Measurements from ENCODE around the gene MLH3. TPM values are rescaled to one million over a fixed set of nuclear protein-coding genes. Genes with fewer than 3 reads are reported as not detected.
A peak's percentile ranks its signal among the peaks of the same experiment; 100 is the strongest.

Gene MLH3
- total RNA-seq, 1 donor from 2014 or later: 12.9 TPM

GRCh38 chr14:74988993-74989392 lies 62.3 kb downstream of the MLH3 start:
- DNase-seq (ENCODE audit: low read depth): no peak
- H3K36me3 Mint-ChIP-seq (ENCODE audit: low read depth, unreplicated experiment): no peaks in the 10 kb centered on the region
- Histone ChIP-seq H2AFZ (ENCODE audit: low read depth, low read length) (no peak overlapping the region), H3K79me2 (ENCODE audit: insufficient read depth, low read length) (no peaks in the 10 kb centered on the region), H3K4me1 (ENCODE audit: insufficient read depth, low read length) (peaks cover 6% of the 10 kb centered on the region), H3K27me3 (ENCODE audit: insufficient read depth, low read length) (no peaks in the 10 kb centered on the region), H3K27ac (ENCODE audit: low read depth, low read length) (no peak overlapping the region), H3K36me3 (ENCODE audit: insufficient read depth, low read length) (no peaks in the 10 kb centered on the region), H3K9me3 (ENCODE audit: insufficient read depth, low read depth, low read length) (no peaks in the 10 kb centered on the region), H3K9ac (ENCODE audit: low read length) (no peak overlapping the region), H4K20me1 (ENCODE audit: insufficient read depth, low read length) (no peaks in the 10 kb centered on the region), H3K4me3 (ENCODE audit: insufficient read depth, low read depth, low read length) (no peak overlapping the region), H3K4me2 (ENCODE audit: low read length) (no peak overlapping the region)
- H3K4me3 Mint-ChIP-seq (ENCODE audit: unreplicated experiment): no peak overlapping the region
- H3K4me1 Mint-ChIP-seq (ENCODE audit: low read depth, unreplicated experiment): peaks cover 11% of the 10 kb centered on the region
- no peak for TF ChIP-seq CTCF (IDR thresholded peaks at IDR 0.05; ENCODE audit: insufficient read depth, low read depth, low read length)
- TF ChIP-seq EZH2 (IDR thresholded peaks at IDR 0.05; ENCODE audit: insufficient read depth, low read length): no peak
- no peak for FAIRE-seq
- no peak overlapping the region for H3K27ac Mint-ChIP-seq (ENCODE audit: unreplicated experiment)
- no peaks in the 10 kb centered on the region for H3K27me3 Mint-ChIP-seq (ENCODE audit: low read depth, unreplicated experiment)
- no peaks in the 10 kb centered on the region for H3K9me3 Mint-ChIP-seq (ENCODE audit: unreplicated experiment)

- Histone ChIP-seq H3K27me3 (ENCODE audit: insufficient read depth, low read length) (no peaks in the 10 kb centered on the region), H3K4me2 (ENCODE audit: low read length) (no peak overlapping the region), H3K4me3 (ENCODE audit: insufficient read depth, low read depth, low read length) (no peak overlapping the region), H2AFZ (ENCODE audit: low read depth, low read length) (no peak overlapping the region), H3K9me3 (ENCODE audit: insufficient read depth, low read depth, low read length) (no peaks in the 10 kb centered on the region), H3K36me3 (ENCODE audit: insufficient read depth, low read length) (no peaks in the 10 kb centered on the region), H3K27ac (ENCODE audit: low read depth, low read length) (peak overlapping the region; percentile 37), H3K79me2 (ENCODE audit: insufficient read depth, low read length) (no peaks in the 10 kb centered on the region), H3K4me1 (ENCODE audit: insufficient read depth, low read length) (peaks cover 6% of the 10 kb centered on the region), H3K9ac (ENCODE audit: low read length) (no peak overlapping the region), H4K20me1 (ENCODE audit: insufficient read depth, low read length) (no peaks in the 10 kb centered on the region)
- Mint-ChIP-seq H3K9me3 (ENCODE audit: unreplicated experiment) (no peaks in the 10 kb centered on the region), H3K27ac (ENCODE audit: unreplicated experiment) (peak overlapping the region; percentile 34), H3K4me3 (ENCODE audit: unreplicated experiment) (no peak overlapping the region), H3K27me3 (ENCODE audit: low read depth, unreplicated experiment) (no peaks in the 10 kb centered on the region), H3K4me1 (ENCODE audit: low read depth, unreplicated experiment) (peaks cover 11% of the 10 kb centered on the region), H3K36me3 (ENCODE audit: low read depth, unreplicated experiment) (no peaks in the 10 kb centered on the region)
- FAIRE-seq (peak; percentile 34), DNase-seq (ENCODE audit: low read depth) (peak; percentile 44)
- TF ChIP-seq CTCF (IDR thresholded peaks at IDR 0.05; ENCODE audit: insufficient read depth, low read depth, low read length) (no peak), EZH2 (IDR thresholded peaks at IDR 0.05; ENCODE audit: insufficient read depth, low read length) (no peak)
These were observed 63.1 kb downstream of the MLH3 start for GRCh38 chr14:74988131-74988530.

GRCh38 chr14:74985806-74986205 lies 65.5 kb downstream of the MLH3 start:
- no peak for FAIRE-seq
- Histone ChIP-seq H3K9ac (ENCODE audit: low read length) (no peak overlapping the region), H3K27ac (ENCODE audit: low read depth, low read length) (no peak overlapping the region), H3K4me1 (ENCODE audit: insufficient read depth, low read length) (peaks cover 17% of the 10 kb centered on the region), H2AFZ (ENCODE audit: low read depth, low read length) (no peak overlapping the region), H4K20me1 (ENCODE audit: insufficient read depth, low read length) (no peaks in the 10 kb centered on the region), H3K27me3 (ENCODE audit: insufficient read depth, low read length) (no peaks in the 10 kb centered on the region), H3K4me3 (ENCODE audit: insufficient read depth, low read depth, low read length) (no peak overlapping the region), H3K9me3 (ENCODE audit: insufficient read depth, low read depth, low read length) (no peaks in the 10 kb centered on the region), H3K4me2 (ENCODE audit: low read length) (no peak overlapping the region), H3K79me2 (ENCODE audit: insufficient read depth, low read length) (no peaks in the 10 kb centered on the region), H3K36me3 (ENCODE audit: insufficient read depth, low read length) (no peaks in the 10 kb centered on the region)
- Mint-ChIP-seq H3K27ac (ENCODE audit: unreplicated experiment) (no peak overlapping the region), H3K4me1 (ENCODE audit: low read depth, unreplicated experiment) (peaks cover 15% of the 10 kb centered on the region), H3K4me3 (ENCODE audit: unreplicated experiment) (no peak overlapping the region), H3K27me3 (ENCODE audit: low read depth, unreplicated experiment) (no peaks in the 10 kb centered on the region), H3K36me3 (ENCODE audit: low read depth, unreplicated experiment) (no peaks in the 10 kb centered on the region), H3K9me3 (ENCODE audit: unreplicated experiment) (no peaks in the 10 kb centered on the region)
- no peak for DNase-seq (ENCODE audit: low read depth)
- TF ChIP-seq EZH2 (IDR thresholded peaks at IDR 0.05; ENCODE audit: insufficient read depth, low read length) (no peak), CTCF (IDR thresholded peaks at IDR 0.05; ENCODE audit: insufficient read depth, low read depth, low read length) (no peak)

Measured in astrocyte (in vitro differentiated cells and primary cell).